ENCODE data around the gene HOMER2. TPM values are rescaled to one million over a fixed set of nuclear protein-coding genes. Genes with fewer than 3 reads are reported as not detected.

HOMER2 gene
- total RNA-seq, 1 experiment from 2014 or later = 14.2 TPM

- no peak overlapping the region for H2BK20ac ChIP-seq (ENCODE audit: low read depth, low read length, poor library complexity, severe bottlenecking)
- peaks cover 2% of the 10 kb centered on the region; the same call in 1 of the 2 replicates for H3K27me3 Mint-ChIP-seq (ENCODE audit: low read depth)
- no peak overlapping the region for H3K27ac ChIP-seq (ENCODE audit: insufficient read length, low read depth, low read length)
- no peak overlapping the region for H2BK120ac ChIP-seq (ENCODE audit: low read depth, low read length, poor library complexity, severe bottlenecking)
- no peak overlapping the region for H3K56ac ChIP-seq (ENCODE audit: insufficient read length, low read depth, low read length)
- H3K23me2 ChIP-seq (ENCODE audit: insufficient read length, low read depth, low read length, poor library complexity, severe bottlenecking) = no peaks in the 10 kb centered on the region
- H3K79me2 ChIP-seq (ENCODE audit: insufficient read depth, low read length) = no peaks in the 10 kb centered on the region
- H3K4me1 Mint-ChIP-seq = peaks cover 8 to 16% of the 10 kb centered on the region in 2 experiments
- DNase-seq = no peak
- no peak overlapping the region for H3K23ac ChIP-seq (ENCODE audit: insufficient read length, low read depth, low read length)
- no peak overlapping the region for H2BK5ac ChIP-seq (ENCODE audit: insufficient read length, low read length)
- WGBS (ENCODE audit: extremely low coverage, insufficient read length, low lambda C conversion rate) = no CpG with 5 or more reads among the region's 6 CpGs
- no peak overlapping the region for H2AK5ac ChIP-seq (ENCODE audit: insufficient read length, low read length)
- H2BK12ac ChIP-seq (ENCODE audit: insufficient read length, low read depth, low read length) = no peak overlapping the region
- H4K91ac ChIP-seq (ENCODE audit: insufficient read length, low read depth, low read length) = no peak overlapping the region
- H3K9me3 ChIP-seq (ENCODE audit: control insufficient read depth, low read depth, low read length) = no peaks in the 10 kb centered on the region
- no peak overlapping the region for H3K9ac ChIP-seq (ENCODE audit: extremely low read depth, insufficient read length, low read length)
- no peak for TF ChIP-seq CTCF (conservative IDR thresholded peaks at IDR 0.05)
- no peak overlapping the region for H3K18ac ChIP-seq (ENCODE audit: insufficient read length, low read depth, low read length)
- H3K27me3 ChIP-seq (ENCODE audit: insufficient read depth, low read length) = no peaks in the 10 kb centered on the region; the same call in 1 of the 2 replicates
- no peak overlapping the region for H2AFZ ChIP-seq (ENCODE audit: low read length)
- peaks cover 7% of the 10 kb centered on the region; the same call in 1 of the 2 replicates for H3K4me1 ChIP-seq (ENCODE audit: insufficient read depth, low read length)
- no peak overlapping the region for H3K14ac ChIP-seq (ENCODE audit: insufficient read depth, low read length)
- H3K9me3 Mint-ChIP-seq = peaks cover 0 to 4% of the 10 kb centered on the region in 2 experiments; a peak in 1 of 5 replicates
- H4K20me1 ChIP-seq (ENCODE audit: control insufficient read depth, insufficient read depth, insufficient read length) = no peaks in the 10 kb centered on the region
- H3T11ph ChIP-seq (ENCODE audit: low read length) = no peak overlapping the region
- H3K4me3 Mint-ChIP-seq = no peak overlapping the region
- no peak overlapping the region for H4K8ac ChIP-seq (replicated peaks; ENCODE audit: insufficient read length, low read depth, low read length)
- H2BK15ac ChIP-seq (ENCODE audit: low read depth, low read length) = no peak overlapping the region
- peaks cover 3 to 11% (median 6%) of the 10 kb centered on the region in 3 experiments; a peak in 4 of 7 replicates for H3K36me3 Mint-ChIP-seq (ENCODE audit: insufficient read depth in 1 of 3, low read depth in 3 of 3)
- H4K5ac ChIP-seq (ENCODE audit: insufficient read length, low read depth, low read length) = no peak overlapping the region
- H3K27ac Mint-ChIP-seq = peak overlapping the region in 1 of 3 experiments; percentile 27; a peak in 2 of 7 replicates
- H3K4ac ChIP-seq (ENCODE audit: low read depth, low read length) = no peak overlapping the region
- no peaks in the 10 kb centered on the region for H3K79me1 ChIP-seq (ENCODE audit: insufficient read depth, low read depth, low read length, poor library complexity, severe bottlenecking)
- H3K4me2 ChIP-seq (ENCODE audit: insufficient read depth, insufficient read length, low read length) = no peak overlapping the region
Observed at GRCh38 chr15:82890995-82891390, 61.5 kb downstream of the HOMER2 start.

Data from H9 (cell line).